Measurements from ENCODE around the gene OR8B4. TPM values are rescaled to one million over a fixed set of nuclear protein-coding genes. Genes with fewer than 3 reads are reported as not detected.

The OR8B4 gene
- total RNA-seq, 1 experiment from 2014 or later = not detected

DNA sequence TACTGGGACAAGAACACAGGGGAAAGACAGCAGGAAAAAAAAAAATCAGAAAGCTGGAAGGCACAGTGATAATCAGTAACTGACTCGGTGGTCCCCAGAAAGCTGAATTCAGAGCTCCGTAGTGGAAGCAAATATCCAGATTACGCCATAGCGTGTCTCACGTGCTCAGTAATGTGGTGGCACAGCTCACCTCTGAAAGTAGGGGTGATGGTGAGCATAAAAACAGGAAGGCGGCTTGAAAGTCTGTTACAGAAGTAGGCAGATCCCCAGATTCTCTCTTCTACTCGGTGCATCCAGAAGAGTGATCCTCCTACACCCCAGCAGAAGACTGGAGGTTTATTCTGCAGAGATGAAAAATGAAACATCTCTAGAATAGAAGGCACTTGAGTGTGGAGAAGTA is 14.8 kb downstream of the OR8B4 start:
- Histone ChIP-seq H3K36me3 (ENCODE audit: control insufficient read depth in 1 of 2, insufficient read depth in 2 of 2, low read length in 2 of 2) (no peaks in the 10 kb centered on the region), H3K79me2 (ENCODE audit: insufficient read depth, low read length) (no peaks in the 10 kb centered on the region), H3K4me1 (ENCODE audit: control insufficient read depth in 1 of 2, insufficient read depth in 2 of 2, low read length in 2 of 2) (no peaks in the 10 kb centered on the region), H3K4me2 (ENCODE audit: low read length) (no peak overlapping the region), H3K27ac (ENCODE audit: low read depth, low read length) (no peak overlapping the region), H3K9me2 (ENCODE audit: insufficient read depth) (no peaks in the 10 kb centered on the region), H2AFZ (ENCODE audit: low read depth, low read length, poor library complexity, severe bottlenecking) (no peak overlapping the region), H4K20me1 (ENCODE audit: insufficient read depth) (no peaks in the 10 kb centered on the region), H3K9ac (ENCODE audit: low read length) (no peak overlapping the region), H3K27me3 (ENCODE audit: insufficient read depth, low read length) (peaks cover 81% of the 10 kb centered on the region), H3K9me3 (ENCODE audit: control insufficient read depth in 1 of 2, insufficient read depth in 1 of 2, low read depth in 1 of 2, low read length in 2 of 2) (no peaks in the 10 kb centered on the region), H3K4me3 (replicated peaks in 1 of 2; ENCODE audit: low read depth in 1 of 2, low read length in 2 of 2) (no peak overlapping the region)
- RAD21 ChIA-PET (ENCODE audit: low non-redundant PET in 1 of 2, low total read pairs in 2 of 2, uncharacterized antibody in 2 of 2, unreplicated experiment in 2 of 2) = no interaction called here
- DNase-seq (ENCODE audit: low read depth, low spot score) = no peak
- TF ChIP-seq CBX3 (IDR thresholded peaks at IDR 0.05; ENCODE audit: low read depth) = no peak
- TF ChIP-seq TCF7L2 (IDR thresholded peaks at IDR 0.05; ENCODE audit: borderline replicate concordance, extremely low read depth, insufficient read depth, insufficient read length) = no peak
- TF ChIP-seq, protein P1, sequence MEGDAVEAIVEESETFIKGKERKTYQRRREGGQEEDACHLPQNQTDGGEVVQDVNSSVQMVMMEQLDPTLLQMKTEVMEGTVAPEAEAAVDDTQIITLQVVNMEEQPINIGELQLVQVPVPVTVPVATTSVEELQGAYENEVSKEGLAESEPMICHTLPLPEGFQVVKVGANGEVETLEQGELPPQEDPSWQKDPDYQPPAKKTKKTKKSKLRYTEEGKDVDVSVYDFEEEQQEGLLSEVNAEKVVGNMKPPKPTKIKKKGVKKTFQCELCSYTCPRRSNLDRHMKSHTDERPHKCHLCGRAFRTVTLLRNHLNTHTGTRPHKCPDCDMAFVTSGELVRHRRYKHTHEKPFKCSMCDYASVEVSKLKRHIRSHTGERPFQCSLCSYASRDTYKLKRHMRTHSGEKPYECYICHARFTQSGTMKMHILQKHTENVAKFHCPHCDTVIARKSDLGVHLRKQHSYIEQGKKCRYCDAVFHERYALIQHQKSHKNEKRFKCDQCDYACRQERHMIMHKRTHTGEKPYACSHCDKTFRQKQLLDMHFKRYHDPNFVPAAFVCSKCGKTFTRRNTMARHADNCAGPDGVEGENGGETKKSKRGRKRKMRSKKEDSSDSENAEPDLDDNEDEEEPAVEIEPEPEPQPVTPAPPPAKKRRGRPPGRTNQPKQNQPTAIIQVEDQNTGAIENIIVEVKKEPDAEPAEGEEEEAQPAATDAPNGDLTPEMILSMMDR (IDR thresholded peaks at IDR 0.05 in 2 of 3, conservative IDR thresholded peaks at IDR 0.05 in 1 of 3; ENCODE audit: borderline replicate concordance in 1 of 3, insufficient read depth in 1 of 3, low read depth in 2 of 3, low read length in 2 of 3) = no peak
- TF ChIP-seq ZFX (IDR thresholded peaks at IDR 0.05) = no peak
- no peak for TF ChIP-seq EZH2 (IDR thresholded peaks at IDR 0.05)
- no peak for TF ChIP-seq RAD21 (IDR thresholded peaks at IDR 0.05; ENCODE audit: low read depth)
- ATAC-seq = no peak
- intact Hi-C loops (cut with micrococcal nuclease) = loop anchor here (10.0 kb wide), 2 partner anchors 425 to 455 kb away; partner anchors contain the start of gene ROBO3
- POLR2A ChIA-PET = no interaction called here
- CTCF ChIA-PET = no interaction called here
- no TSS peak for BruUV-seq (replicated peaks)

DNA sequence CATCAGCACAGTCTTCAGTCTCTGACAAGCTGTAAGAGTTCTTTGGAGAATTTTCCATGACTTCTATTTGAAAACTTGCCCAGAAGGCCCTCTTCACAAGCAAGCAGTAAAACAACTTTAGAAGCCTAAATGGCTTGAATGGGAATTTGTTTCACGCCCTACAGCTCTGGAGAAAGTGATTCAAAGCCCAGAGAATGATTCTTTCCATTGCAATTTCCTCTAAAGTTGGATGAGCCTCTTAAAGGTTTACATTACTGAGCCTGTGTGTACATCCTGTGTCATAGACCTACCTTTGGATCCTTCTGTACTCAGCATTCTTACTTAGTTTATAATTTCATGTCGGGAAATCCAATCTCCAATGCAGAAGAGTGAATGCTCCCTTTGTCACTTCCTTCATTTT is 19.1 kb downstream of the OR8B4 start:
- no peaks in the 10 kb centered on the region for H4K20me1 ChIP-seq (ENCODE audit: insufficient read depth)
- no peaks in the 10 kb centered on the region for H3K36me3 ChIP-seq (ENCODE audit: control insufficient read depth in 1 of 2, insufficient read depth in 2 of 2, low read length in 2 of 2)
- ChIA-PET CTCF (no interaction called here), POLR2A (no interaction called here), RAD21 (ENCODE audit: low non-redundant PET in 1 of 2, low total read pairs in 2 of 2, uncharacterized antibody in 2 of 2, unreplicated experiment in 2 of 2) (no interaction called here)
- no peaks in the 10 kb centered on the region for H3K9me3 ChIP-seq (ENCODE audit: control insufficient read depth in 1 of 2, insufficient read depth in 1 of 2, low read depth in 1 of 2, low read length in 2 of 2)
- no TSS peak for BruUV-seq (replicated peaks)
- no peaks in the 10 kb centered on the region for H3K9me2 ChIP-seq (ENCODE audit: insufficient read depth)
- no peak overlapping the region for H3K4me3 ChIP-seq (replicated peaks in 1 of 2; ENCODE audit: low read depth in 1 of 2, low read length in 2 of 2)
- H3K79me2 ChIP-seq (ENCODE audit: insufficient read depth, low read length) = no peaks in the 10 kb centered on the region
- peaks cover 53% of the 10 kb centered on the region for H3K27me3 ChIP-seq (ENCODE audit: insufficient read depth, low read length)
- ATAC-seq = no peak
- intact Hi-C loops (cut with micrococcal nuclease) = no loop called here
- no peak overlapping the region for H3K9ac ChIP-seq (ENCODE audit: low read length)
- DNase-seq (ENCODE audit: low read depth, low spot score) = no peak
- no peak overlapping the region for H3K27ac ChIP-seq (ENCODE audit: low read depth, low read length)
- H3K4me2 ChIP-seq (ENCODE audit: low read length) = no peak overlapping the region
- no peak overlapping the region for H2AFZ ChIP-seq (ENCODE audit: low read depth, low read length, poor library complexity, severe bottlenecking)
- H3K4me1 ChIP-seq (ENCODE audit: control insufficient read depth in 1 of 2, insufficient read depth in 2 of 2, low read length in 2 of 2) = no peaks in the 10 kb centered on the region
- no peak for TF ChIP-seq YY1 (IDR thresholded peaks at IDR 0.05; ENCODE audit: extremely low read depth, insufficient replicate concordance, low read depth, low read length)
- no peak for TF ChIP-seq SP1 (IDR thresholded peaks at IDR 0.05; ENCODE audit: low read depth)
- TF ChIP-seq EZH2 (IDR thresholded peaks at IDR 0.05) = no peak
- TF ChIP-seq SIN3A (IDR thresholded peaks at IDR 0.05; ENCODE audit: low read depth) = no peak
- TF ChIP-seq EGR1 (IDR thresholded peaks at IDR 0.05; ENCODE audit: low read depth) = no peak
- no peak for TF ChIP-seq ZFX (IDR thresholded peaks at IDR 0.05)
- TF ChIP-seq, protein P2, sequence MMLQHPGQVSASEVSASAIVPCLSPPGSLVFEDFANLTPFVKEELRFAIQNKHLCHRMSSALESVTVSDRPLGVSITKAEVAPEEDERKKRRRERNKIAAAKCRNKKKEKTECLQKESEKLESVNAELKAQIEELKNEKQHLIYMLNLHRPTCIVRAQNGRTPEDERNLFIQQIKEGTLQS (IDR thresholded peaks at IDR 0.05) = no peak
- no peak for TF ChIP-seq POLR2AphosphoS5 (IDR thresholded peaks at IDR 0.05; ENCODE audit: low read depth, low read length)
- no peak for TF ChIP-seq CEBPB (IDR thresholded peaks at IDR 0.05; ENCODE audit: low read depth)
- TF ChIP-seq, protein P1 (IDR thresholded peaks at IDR 0.05 in 2 of 3, conservative IDR thresholded peaks at IDR 0.05 in 1 of 3; ENCODE audit: borderline replicate concordance in 1 of 3, insufficient read depth in 1 of 3, low read depth in 2 of 3, low read length in 2 of 3) = no peak
- TF ChIP-seq ZNF274 (IDR thresholded peaks at IDR 0.05; ENCODE audit: low read depth, low read length) = no peak

All from HCT116 (cell line).